ENCODE measurements around the gene MRPL39. TPM values are rescaled to one million over a fixed set of nuclear protein-coding genes. Genes with fewer than 3 reads are reported as not detected.

Gene MRPL39
- total RNA-seq, 4 donors from 2014 or later = 12.5 to 30.5 (median 28.1) TPM

DNA sequence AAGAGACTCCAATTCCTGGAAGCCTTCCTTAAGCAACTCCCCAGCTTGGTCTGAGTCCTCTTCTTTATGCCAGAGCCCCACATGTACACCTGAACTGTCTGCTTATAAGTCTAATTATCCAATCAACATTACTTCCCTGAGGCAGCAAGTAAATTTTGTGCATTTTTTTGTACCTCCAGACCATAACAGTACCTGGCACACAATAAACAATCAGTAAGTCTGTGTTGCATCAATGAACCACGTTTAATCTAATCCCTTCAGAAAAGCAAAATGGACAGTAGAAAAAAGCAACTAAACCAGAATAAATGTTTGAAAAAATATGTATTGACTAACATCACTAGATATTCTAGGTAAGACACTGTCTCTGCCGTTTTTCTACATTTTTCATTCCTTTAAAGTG, 20.5 kb downstream of the MRPL39 start:
- 64 to 72% methylated on average over 2 of the region's 2 CpGs for WGBS, 2 donors
- Histone ChIP-seq H3K4me3 (no peak overlapping the region), H3K36me3 (peaks cover 0 to 76% (median 4%) of the 10 kb centered on the region in 3 donors), H3K4me1 (no peaks in the 10 kb centered on the region), H3K9me3 (no peaks in the 10 kb centered on the region), H3K27me3 (no peaks in the 10 kb centered on the region), H3K27ac (no peak overlapping the region)
- TF ChIP-seq POLR2A (IDR thresholded peaks at IDR 0.05) = no peak
- TF ChIP-seq, protein P1, sequence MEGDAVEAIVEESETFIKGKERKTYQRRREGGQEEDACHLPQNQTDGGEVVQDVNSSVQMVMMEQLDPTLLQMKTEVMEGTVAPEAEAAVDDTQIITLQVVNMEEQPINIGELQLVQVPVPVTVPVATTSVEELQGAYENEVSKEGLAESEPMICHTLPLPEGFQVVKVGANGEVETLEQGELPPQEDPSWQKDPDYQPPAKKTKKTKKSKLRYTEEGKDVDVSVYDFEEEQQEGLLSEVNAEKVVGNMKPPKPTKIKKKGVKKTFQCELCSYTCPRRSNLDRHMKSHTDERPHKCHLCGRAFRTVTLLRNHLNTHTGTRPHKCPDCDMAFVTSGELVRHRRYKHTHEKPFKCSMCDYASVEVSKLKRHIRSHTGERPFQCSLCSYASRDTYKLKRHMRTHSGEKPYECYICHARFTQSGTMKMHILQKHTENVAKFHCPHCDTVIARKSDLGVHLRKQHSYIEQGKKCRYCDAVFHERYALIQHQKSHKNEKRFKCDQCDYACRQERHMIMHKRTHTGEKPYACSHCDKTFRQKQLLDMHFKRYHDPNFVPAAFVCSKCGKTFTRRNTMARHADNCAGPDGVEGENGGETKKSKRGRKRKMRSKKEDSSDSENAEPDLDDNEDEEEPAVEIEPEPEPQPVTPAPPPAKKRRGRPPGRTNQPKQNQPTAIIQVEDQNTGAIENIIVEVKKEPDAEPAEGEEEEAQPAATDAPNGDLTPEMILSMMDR (IDR thresholded peaks at IDR 0.05) = no peak
- intact Hi-C loops (cut with DNase I) = no loop called here
- no peak for DNase-seq

- no peak overlapping the region for H3K27ac ChIP-seq
- peaks cover 0 to 71% (median 4%) of the 10 kb centered on the region in 3 donors for H3K36me3 ChIP-seq
- 95 to 97% methylated on average over 3 of the region's 3 CpGs for WGBS, 2 donors
- H3K9me3 ChIP-seq = no peaks in the 10 kb centered on the region
- H3K4me3 ChIP-seq = no peak overlapping the region
- intact Hi-C loops (cut with DNase I) = no loop called here
- H3K27me3 ChIP-seq = no peaks in the 10 kb centered on the region
- no peaks in the 10 kb centered on the region for H3K4me1 ChIP-seq
- no peak for DNase-seq
- TF ChIP-seq POLR2A (IDR thresholded peaks at IDR 0.05) = no peak
- TF ChIP-seq, protein P1 (IDR thresholded peaks at IDR 0.05) = no peak
Observed at GRCh38 chr21:25586326-25586725, 21.0 kb downstream of the MRPL39 start.

DNA sequence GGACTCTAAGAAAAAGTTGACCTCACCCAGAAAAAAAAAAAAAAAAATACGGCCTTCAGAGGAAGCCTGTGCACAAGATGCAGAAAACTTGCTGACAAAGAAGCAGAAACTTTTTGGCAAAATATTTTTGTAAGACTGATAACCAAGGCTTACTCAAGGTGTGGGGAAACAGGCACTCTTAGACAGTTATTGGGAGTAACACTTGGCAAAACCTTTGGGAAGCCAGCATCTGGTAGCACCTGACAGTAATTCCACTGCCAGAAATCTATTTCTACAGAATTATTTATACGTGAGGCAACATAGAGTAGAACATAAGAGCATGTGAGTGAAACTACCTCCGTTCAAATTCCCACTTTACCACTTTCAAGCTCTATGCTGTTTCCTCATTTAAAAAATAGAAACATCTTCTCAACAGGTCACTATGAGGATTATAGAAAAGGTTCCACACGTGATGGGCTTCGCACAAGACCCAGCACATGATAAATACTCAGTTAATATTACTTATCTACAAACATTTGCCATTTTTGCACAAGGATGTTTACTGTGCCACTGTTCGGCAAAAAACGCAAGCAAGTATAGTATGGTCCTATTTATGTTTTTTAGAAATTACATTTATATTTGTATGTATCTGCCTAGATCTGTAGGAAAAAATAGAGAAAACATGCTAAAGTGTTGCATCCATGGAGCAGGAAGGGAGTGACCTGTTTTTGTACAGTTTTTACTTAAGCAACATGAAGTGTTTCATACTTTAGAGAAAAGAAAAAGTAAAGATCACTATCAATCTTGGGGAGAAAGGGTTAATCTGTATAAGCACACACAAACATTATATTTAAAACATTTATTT, 22.2 kb downstream of the MRPL39 start:
- intact Hi-C loops (cut with DNase I) = no loop called here

GRCh38 chr21:25583370-25584130, 23.7 kb downstream of the MRPL39 start:
- H3K9me3 ChIP-seq = no peaks in the 10 kb centered on the region
- no peaks in the 10 kb centered on the region for H3K27me3 ChIP-seq
- 55 to 83% methylated on average over 5 of the region's 5 CpGs for WGBS, 2 donors
- DNase-seq = no peak
- H3K4me3 ChIP-seq = no peak overlapping the region
- no peaks in the 10 kb centered on the region for H3K4me1 ChIP-seq
- TF ChIP-seq, protein P1 (IDR thresholded peaks at IDR 0.05) = no peak
- TF ChIP-seq POLR2A (IDR thresholded peaks at IDR 0.05) = no peak
- peaks cover 0 to 49% (median 4%) of the 10 kb centered on the region in 3 donors for H3K36me3 ChIP-seq
- intact Hi-C loops (cut with DNase I) = no loop called here
- no peak overlapping the region for H3K27ac ChIP-seq

More for the DNA sequence above, 22.2 kb downstream of the MRPL39 start:
- no peak for DNase-seq
- Histone ChIP-seq H3K27me3 (no peaks in the 10 kb centered on the region), H3K9me3 (no peaks in the 10 kb centered on the region), H3K4me1 (no peaks in the 10 kb centered on the region), H3K36me3 (peaks cover 0 to 64% (median 4%) of the 10 kb centered on the region in 3 donors), H3K27ac (no peak overlapping the region), H3K4me3 (no peak overlapping the region)
- no peak for TF ChIP-seq POLR2A (IDR thresholded peaks at IDR 0.05)
- TF ChIP-seq, protein P1 (IDR thresholded peaks at IDR 0.05) = no peak
- 87 to 88% methylated on average over 7 of the region's 7 CpGs for WGBS, 2 donors

GRCh38 chr21:25582888-25583287, 24.4 kb downstream of the MRPL39 start:
- DNase-seq = no peak
- H3K4me3 ChIP-seq = no peak overlapping the region
- no peaks in the 10 kb centered on the region for H3K9me3 ChIP-seq
- H3K27me3 ChIP-seq = no peaks in the 10 kb centered on the region
- WGBS, 2 donors = 84 to 89% methylated on average over 4 to 5 of the region's 5 CpGs
- peaks cover 0 to 48% (median 2%) of the 10 kb centered on the region in 3 donors for H3K36me3 ChIP-seq
- TF ChIP-seq, protein P1 (IDR thresholded peaks at IDR 0.05) = no peak
- no peak for TF ChIP-seq POLR2A (IDR thresholded peaks at IDR 0.05)
- H3K27ac ChIP-seq = no peak overlapping the region
- intact Hi-C loops (cut with DNase I) = no loop called here
- H3K4me1 ChIP-seq = no peaks in the 10 kb centered on the region
